ENCODE data around the gene SPATA20. TPM values are rescaled to one million over a fixed set of nuclear protein-coding genes. Genes with fewer than 3 reads are reported as not detected.

The SPATA20 gene
- total RNA-seq, 1 experiment from 2014 or later = 11.1 TPM

DNA sequence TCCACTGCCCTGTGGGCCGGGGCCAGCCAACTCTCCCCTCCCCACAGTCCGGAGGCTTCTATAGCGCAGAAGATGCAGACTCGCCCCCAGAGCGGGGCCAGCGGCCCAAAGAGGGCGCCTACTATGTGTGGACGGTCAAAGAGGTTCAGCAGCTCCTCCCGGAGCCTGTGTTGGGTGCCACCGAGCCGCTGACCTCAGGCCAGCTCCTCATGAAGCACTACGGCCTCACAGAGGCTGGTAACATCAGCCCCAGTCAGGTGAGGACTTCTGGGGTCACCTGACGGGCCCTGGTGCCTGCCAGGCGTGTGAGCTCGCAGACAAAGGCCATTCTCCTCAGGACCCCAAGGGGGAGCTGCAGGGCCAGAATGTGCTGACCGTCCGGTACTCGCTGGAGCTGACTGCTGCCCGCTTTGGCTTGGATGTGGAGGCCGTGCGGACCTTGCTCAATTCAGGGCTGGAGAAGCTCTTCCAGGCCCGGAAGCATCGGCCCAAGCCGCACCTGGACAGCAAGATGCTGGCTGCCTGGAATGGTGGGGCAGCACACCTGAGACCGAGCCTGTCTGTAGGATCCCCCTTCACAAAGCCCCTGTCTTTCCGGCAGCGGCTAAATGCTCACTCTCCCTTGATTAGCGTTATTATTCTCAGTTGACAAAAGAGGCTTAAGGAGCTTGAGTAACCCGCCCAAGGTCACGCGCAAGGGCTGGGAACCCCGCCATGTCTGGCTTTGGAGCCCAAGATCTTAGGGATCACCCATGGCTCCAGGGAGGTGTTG is 3.9 kb downstream of the SPATA20 start:
- Histone ChIP-seq H3K9me3 (ENCODE audit: low read depth, low read length, poor library complexity, severe bottlenecking) (no peaks in the 10 kb centered on the region), H3K36me3 (ENCODE audit: insufficient read depth, low read length, poor library complexity, severe bottlenecking) (no peaks in the 10 kb centered on the region), H3K4me3 (ENCODE audit: low read depth, low read length, poor library complexity, severe bottlenecking) (no peak overlapping the region), H3K27me3 (replicated peaks; ENCODE audit: insufficient read depth, low read depth, low read length, poor library complexity) (no peaks in the 10 kb centered on the region), H3K27ac (ENCODE audit: low read depth, low read length, poor library complexity, severe bottlenecking) (no peak overlapping the region), H3K4me1 (ENCODE audit: insufficient read depth, low read length, poor library complexity, severe bottlenecking) (peaks cover 5% of the 10 kb centered on the region)
- no TSS peak for BruUV-seq (replicated peaks)
- ChIA-PET POLR2A (ENCODE audit: low non-redundant PET) (interaction anchor here (0.6 kb wide), 1 partner anchor 14 kb away, joined by 3 read pairs; no protein-coding TSS in a partner anchor), CTCF (interaction anchor here (0.5 to 1.4 kb wide), 8 partner anchors 9 to 154 kb away, joined by 3 to 20 read pairs (median 4); partner anchors contain the start of gene CACNA1G)
- peak; percentile 67 for DNase-seq (ENCODE audit: low spot score)
- TF ChIP-seq EZH2 (IDR thresholded peaks at IDR 0.05; ENCODE audit: borderline replicate concordance, low read depth, low read length, poor library complexity, severe bottlenecking) = no peak
- TF ChIP-seq, protein P1, sequence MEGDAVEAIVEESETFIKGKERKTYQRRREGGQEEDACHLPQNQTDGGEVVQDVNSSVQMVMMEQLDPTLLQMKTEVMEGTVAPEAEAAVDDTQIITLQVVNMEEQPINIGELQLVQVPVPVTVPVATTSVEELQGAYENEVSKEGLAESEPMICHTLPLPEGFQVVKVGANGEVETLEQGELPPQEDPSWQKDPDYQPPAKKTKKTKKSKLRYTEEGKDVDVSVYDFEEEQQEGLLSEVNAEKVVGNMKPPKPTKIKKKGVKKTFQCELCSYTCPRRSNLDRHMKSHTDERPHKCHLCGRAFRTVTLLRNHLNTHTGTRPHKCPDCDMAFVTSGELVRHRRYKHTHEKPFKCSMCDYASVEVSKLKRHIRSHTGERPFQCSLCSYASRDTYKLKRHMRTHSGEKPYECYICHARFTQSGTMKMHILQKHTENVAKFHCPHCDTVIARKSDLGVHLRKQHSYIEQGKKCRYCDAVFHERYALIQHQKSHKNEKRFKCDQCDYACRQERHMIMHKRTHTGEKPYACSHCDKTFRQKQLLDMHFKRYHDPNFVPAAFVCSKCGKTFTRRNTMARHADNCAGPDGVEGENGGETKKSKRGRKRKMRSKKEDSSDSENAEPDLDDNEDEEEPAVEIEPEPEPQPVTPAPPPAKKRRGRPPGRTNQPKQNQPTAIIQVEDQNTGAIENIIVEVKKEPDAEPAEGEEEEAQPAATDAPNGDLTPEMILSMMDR (conservative IDR thresholded peaks at IDR 0.05; ENCODE audit: low read depth, low read length) = peak; percentile 75
- intact Hi-C loops (cut with micrococcal nuclease; ENCODE audit: unreplicated experiment) = loop anchor here (1.0 to 2.0 kb wide), 2 partner anchors 75 to 144 kb away; no protein-coding TSS in a partner anchor

DNA sequence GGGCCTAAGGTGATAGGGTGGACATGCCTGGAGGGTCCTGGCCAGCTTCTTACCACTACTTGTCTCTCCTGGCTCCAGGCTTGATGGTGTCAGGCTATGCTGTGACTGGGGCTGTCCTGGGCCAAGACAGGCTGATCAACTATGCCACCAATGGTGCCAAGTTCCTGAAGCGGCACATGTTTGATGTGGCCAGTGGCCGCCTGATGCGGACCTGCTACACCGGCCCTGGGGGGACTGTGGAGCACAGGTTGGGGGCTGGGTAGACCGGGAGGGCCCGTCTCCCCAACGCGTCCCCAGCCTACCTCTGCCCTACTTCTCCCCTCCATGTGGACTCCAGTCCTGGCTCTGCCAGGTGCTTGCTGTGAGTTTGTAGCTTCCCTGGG is 4.5 kb downstream of the SPATA20 start:
- H3K36me3 ChIP-seq (ENCODE audit: insufficient read depth, low read length, poor library complexity, severe bottlenecking) = no peaks in the 10 kb centered on the region
- peaks cover 5% of the 10 kb centered on the region for H3K4me1 ChIP-seq (ENCODE audit: insufficient read depth, low read length, poor library complexity, severe bottlenecking)
- CTCF ChIA-PET = interaction anchor here (0.5 to 1.4 kb wide), 6 partner anchors 46 to 144 kb away, joined by 3 to 20 read pairs (median 4); no protein-coding TSS in a partner anchor
- H3K27me3 ChIP-seq (replicated peaks; ENCODE audit: insufficient read depth, low read depth, low read length, poor library complexity) = no peaks in the 10 kb centered on the region
- no peak for TF ChIP-seq EZH2 (IDR thresholded peaks at IDR 0.05; ENCODE audit: borderline replicate concordance, low read depth, low read length, poor library complexity, severe bottlenecking)
- TF ChIP-seq, protein P1 (conservative IDR thresholded peaks at IDR 0.05; ENCODE audit: low read depth, low read length) = no peak
- POLR2A ChIA-PET (ENCODE audit: low non-redundant PET) = no interaction called here
- H3K9me3 ChIP-seq (ENCODE audit: low read depth, low read length, poor library complexity, severe bottlenecking) = no peaks in the 10 kb centered on the region
- H3K27ac ChIP-seq (ENCODE audit: low read depth, low read length, poor library complexity, severe bottlenecking) = no peak overlapping the region
- intact Hi-C loops (cut with micrococcal nuclease; ENCODE audit: unreplicated experiment) = loop anchor here (1.0 to 2.0 kb wide), 2 partner anchors 75 to 143 kb away; no protein-coding TSS in a partner anchor
- no peak overlapping the region for H3K4me3 ChIP-seq (ENCODE audit: low read depth, low read length, poor library complexity, severe bottlenecking)
- BruUV-seq (replicated peaks) = no TSS peak
- no peak for DNase-seq (ENCODE audit: low spot score)

DNA sequence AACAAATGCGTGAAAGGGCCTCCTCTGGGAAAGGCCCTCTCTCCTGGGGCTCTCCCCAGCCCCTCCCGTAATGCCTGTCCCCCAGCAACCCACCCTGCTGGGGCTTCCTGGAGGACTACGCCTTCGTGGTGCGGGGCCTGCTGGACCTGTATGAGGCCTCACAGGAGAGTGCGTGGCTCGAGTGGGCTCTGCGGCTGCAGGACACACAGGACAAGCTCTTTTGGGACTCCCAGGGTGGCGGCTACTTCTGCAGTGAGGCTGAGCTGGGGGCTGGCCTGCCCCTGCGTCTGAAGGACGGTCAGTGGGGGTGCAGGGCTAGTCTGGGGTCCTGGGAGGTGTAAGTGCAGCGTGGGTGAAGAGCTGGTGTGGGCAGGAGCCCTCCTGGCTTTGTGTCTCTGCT is 4.9 kb downstream of the SPATA20 start:
- intact Hi-C loops (cut with micrococcal nuclease; ENCODE audit: unreplicated experiment) = loop anchor here (1.0 to 2.0 kb wide), 2 partner anchors 74 to 143 kb away; no protein-coding TSS in a partner anchor
- peaks cover 5% of the 10 kb centered on the region for H3K4me1 ChIP-seq (ENCODE audit: insufficient read depth, low read length, poor library complexity, severe bottlenecking)
- no peak overlapping the region for H3K27ac ChIP-seq (ENCODE audit: low read depth, low read length, poor library complexity, severe bottlenecking)
- no peaks in the 10 kb centered on the region for H3K27me3 ChIP-seq (replicated peaks; ENCODE audit: insufficient read depth, low read depth, low read length, poor library complexity)
- no peak overlapping the region for H3K4me3 ChIP-seq (ENCODE audit: low read depth, low read length, poor library complexity, severe bottlenecking)
- H3K36me3 ChIP-seq (ENCODE audit: insufficient read depth, low read length, poor library complexity, severe bottlenecking) = no peaks in the 10 kb centered on the region
- H3K9me3 ChIP-seq (ENCODE audit: low read depth, low read length, poor library complexity, severe bottlenecking) = no peaks in the 10 kb centered on the region
- DNase-seq (ENCODE audit: low spot score) = no peak
- ChIA-PET POLR2A (ENCODE audit: low non-redundant PET) (no interaction called here), CTCF (no interaction called here)
- BruUV-seq (replicated peaks) = no TSS peak
- TF ChIP-seq, protein P1 (conservative IDR thresholded peaks at IDR 0.05; ENCODE audit: low read depth, low read length) = no peak
- TF ChIP-seq EZH2 (IDR thresholded peaks at IDR 0.05; ENCODE audit: borderline replicate concordance, low read depth, low read length, poor library complexity, severe bottlenecking) = no peak

Data from A673 (cell line).